ENCODE measurements around the gene EFR3B. TPM values are rescaled to one million over a fixed set of nuclear protein-coding genes. Genes with fewer than 3 reads are reported as not detected.

Gene EFR3B
- polyA plus RNA-seq, 1 of the 3 experiments (the other 2 are of a cell fraction), result 1.5 TPM

GRCh38 chr2:25125189-25125588, 83.3 kb downstream of the EFR3B start:
- no peaks in the 10 kb centered on the region for H3K9me3 ChIP-seq
- no peak overlapping the region for H3K4me3 ChIP-seq (ENCODE audit: low read depth in 2 of 2, low read length in 1 of 2)
- H3K36me3 ChIP-seq (replicated peaks in 1 of 2; ENCODE audit: control insufficient read depth in 1 of 2, insufficient read depth in 2 of 2, low read length in 1 of 2), result peaks cover under 1 to 5% of the 10 kb centered on the region in 2 experiments
- H3K9ac ChIP-seq, result no peak overlapping the region
- ChIA-PET POLR2A (no interaction called here), CTCF (interaction anchor here (1.1 to 27.1 kb wide), 3 partner anchors 44 to 149 kb away, joined by 3 to 519 read pairs (median 3); no protein-coding TSS in a partner anchor)
- no peaks in the 10 kb centered on the region for H3K27me3 ChIP-seq (ENCODE audit: insufficient read depth)
- DNase-seq, result no peak
- H2AFZ ChIP-seq (ENCODE audit: low read depth), result no peak overlapping the region
- H3K9me2 ChIP-seq, result no peaks in the 10 kb centered on the region
- H4K20me1 ChIP-seq (ENCODE audit: insufficient read depth), result no peaks in the 10 kb centered on the region
- H3K4me2 ChIP-seq, result no peak overlapping the region
- TF ChIP-seq TAF1 (IDR thresholded peaks at IDR 0.05; ENCODE audit: borderline replicate concordance, low read depth, low read length) (no peak), ELF1 (IDR thresholded peaks at IDR 0.05) (no peak), SIN3A (IDR thresholded peaks at IDR 0.05; ENCODE audit: borderline replicate concordance, low read depth, low read length) (no peak), TCF12 (IDR thresholded peaks at IDR 0.05) (no peak), TEAD4 (IDR thresholded peaks at IDR 0.05; ENCODE audit: borderline replicate concordance, insufficient read depth) (no peak), RFX5 (IDR thresholded peaks at IDR 0.05; ENCODE audit: low read length) (no peak), NFIC (IDR thresholded peaks at IDR 0.05; ENCODE audit: borderline replicate concordance) (no peak), MXI1 (IDR thresholded peaks at IDR 0.05; ENCODE audit: low read depth, low read length) (no peak), CTCF (IDR thresholded peaks at IDR 0.05) (no peak), FOXM1 (IDR thresholded peaks at IDR 0.05; ENCODE audit: low read depth) (no peak), EZH2phosphoT487 (IDR thresholded peaks at IDR 0.05; ENCODE audit: borderline replicate concordance, low read depth) (no peak), REST (IDR thresholded peaks at IDR 0.05; ENCODE audit: low read depth, low read length) (no peak), EP300 (IDR thresholded peaks at IDR 0.05; ENCODE audit: borderline replicate concordance in 1 of 2, low read depth in 1 of 2, low read length in 1 of 2) (no peak), GABPA (IDR thresholded peaks at IDR 0.05; ENCODE audit: low read depth) (no peak), IRF3 (IDR thresholded peaks at IDR 0.05; ENCODE audit: low read depth, low read length) (no peak)
- TF ChIP-seq, protein P1, sequence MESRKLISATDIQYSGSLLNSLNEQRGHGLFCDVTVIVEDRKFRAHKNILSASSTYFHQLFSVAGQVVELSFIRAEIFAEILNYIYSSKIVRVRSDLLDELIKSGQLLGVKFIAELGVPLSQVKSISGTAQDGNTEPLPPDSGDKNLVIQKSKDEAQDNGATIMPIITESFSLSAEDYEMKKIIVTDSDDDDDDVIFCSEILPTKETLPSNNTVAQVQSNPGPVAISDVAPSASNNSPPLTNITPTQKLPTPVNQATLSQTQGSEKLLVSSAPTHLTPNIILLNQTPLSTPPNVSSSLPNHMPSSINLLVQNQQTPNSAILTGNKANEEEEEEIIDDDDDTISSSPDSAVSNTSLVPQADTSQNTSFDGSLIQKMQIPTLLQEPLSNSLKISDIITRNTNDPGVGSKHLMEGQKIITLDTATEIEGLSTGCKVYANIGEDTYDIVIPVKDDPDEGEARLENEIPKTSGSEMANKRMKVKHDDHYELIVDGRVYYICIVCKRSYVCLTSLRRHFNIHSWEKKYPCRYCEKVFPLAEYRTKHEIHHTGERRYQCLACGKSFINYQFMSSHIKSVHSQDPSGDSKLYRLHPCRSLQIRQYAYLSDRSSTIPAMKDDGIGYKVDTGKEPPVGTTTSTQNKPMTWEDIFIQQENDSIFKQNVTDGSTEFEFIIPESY (IDR thresholded peaks at IDR 0.05; ENCODE audit: borderline replicate concordance, low read depth), result no peak
- no peak overlapping the region for H3K27ac ChIP-seq (ENCODE audit: low read depth in 2 of 2, low read length in 1 of 2)
- peaks cover 10% of the 10 kb centered on the region for H3F3A ChIP-seq (replicated peaks; ENCODE audit: insufficient read depth)
- peaks cover 0 to 7% of the 10 kb centered on the region in 2 experiments; a peak in 1 of 4 replicates for H3K4me1 ChIP-seq (ENCODE audit: control insufficient read depth in 1 of 2, insufficient read depth in 2 of 2, low read depth in 1 of 2, low read length in 1 of 2)
- WGBS (ENCODE audit: low lambda C conversion rate), result 86% methylated on average over 6 of the region's 7 CpGs
- H3K79me2 ChIP-seq (ENCODE audit: insufficient read depth), result no peaks in the 10 kb centered on the region

Data from SK-N-SH (cell line).